NT2/D1 (cell line): Measurements from ENCODE around the gene GSTM4.

Experiments used
- SUZ12 ChIP-seq: IDR thresholded peaks from 2 replicates; pipeline ENCODE4 v1.6.1; 2011; ENCODE audit not compliant: insufficient read length, insufficient read depth; ENCODE audit errors: extremely low read depth
- YY1 ChIP-seq: IDR thresholded peaks from 2 replicates; pipeline ENCODE4 v1.6.1; 2011; ENCODE audit not compliant: insufficient read length, insufficient read depth

DNA sequence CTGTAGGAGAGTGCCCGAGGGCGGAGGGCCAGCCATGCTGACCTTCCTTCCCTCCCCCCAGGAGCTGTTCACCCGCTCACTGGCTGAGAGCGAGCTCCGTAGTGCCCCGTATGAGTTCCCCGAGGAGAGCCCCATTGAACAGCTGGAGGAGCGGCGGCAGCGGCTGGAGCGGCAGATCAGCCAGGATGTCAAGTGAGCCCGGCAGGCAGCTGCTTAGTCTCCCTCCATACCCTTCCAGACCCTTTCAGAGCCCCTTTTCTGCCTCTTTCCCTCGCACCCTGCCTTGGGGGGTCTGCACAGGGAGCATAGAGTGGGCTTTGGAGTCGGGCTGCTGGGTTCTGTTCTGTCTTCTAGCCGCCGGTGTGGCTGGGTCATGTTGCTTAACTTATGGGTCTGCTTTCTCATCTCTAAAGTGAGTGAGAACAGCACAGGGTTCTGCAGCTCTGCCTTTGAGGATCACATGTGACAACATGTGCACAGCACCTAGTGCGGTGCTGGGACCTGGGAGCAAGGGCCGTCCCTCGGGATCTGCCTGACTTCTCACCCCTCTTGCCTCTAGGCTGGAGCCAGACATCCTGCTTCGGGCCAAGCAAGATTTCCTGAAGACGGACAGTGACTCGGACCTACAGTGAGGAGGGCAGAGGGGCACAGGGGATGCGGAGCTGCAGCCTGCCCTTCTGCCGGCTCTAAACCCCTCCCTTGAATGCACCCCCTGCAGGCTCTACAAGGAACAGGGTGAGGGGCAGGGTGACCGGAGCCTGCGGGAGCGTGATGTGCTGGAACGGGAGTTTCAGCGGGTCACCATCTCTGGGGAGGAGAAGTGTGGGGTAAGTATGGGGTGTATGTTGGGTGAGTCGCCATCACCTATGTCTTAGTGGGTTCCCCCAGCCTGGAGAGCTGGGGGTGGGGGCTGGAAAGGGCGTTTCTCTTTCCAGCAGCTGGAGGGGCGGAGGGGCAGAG lies 30.0 kb upstream of the GSTM4 start:
- TF ChIP-seq YY1 (no peak), SUZ12 (no peak)
